Measurements from ENCODE around the gene SETDB2. TPM values are rescaled to one million over a fixed set of nuclear protein-coding genes. Genes with fewer than 3 reads are reported as not detected.

The SETDB2 gene
- total RNA-seq, 2 experiments from 2014 or later = 15.8 to 16.2 TPM

DNA sequence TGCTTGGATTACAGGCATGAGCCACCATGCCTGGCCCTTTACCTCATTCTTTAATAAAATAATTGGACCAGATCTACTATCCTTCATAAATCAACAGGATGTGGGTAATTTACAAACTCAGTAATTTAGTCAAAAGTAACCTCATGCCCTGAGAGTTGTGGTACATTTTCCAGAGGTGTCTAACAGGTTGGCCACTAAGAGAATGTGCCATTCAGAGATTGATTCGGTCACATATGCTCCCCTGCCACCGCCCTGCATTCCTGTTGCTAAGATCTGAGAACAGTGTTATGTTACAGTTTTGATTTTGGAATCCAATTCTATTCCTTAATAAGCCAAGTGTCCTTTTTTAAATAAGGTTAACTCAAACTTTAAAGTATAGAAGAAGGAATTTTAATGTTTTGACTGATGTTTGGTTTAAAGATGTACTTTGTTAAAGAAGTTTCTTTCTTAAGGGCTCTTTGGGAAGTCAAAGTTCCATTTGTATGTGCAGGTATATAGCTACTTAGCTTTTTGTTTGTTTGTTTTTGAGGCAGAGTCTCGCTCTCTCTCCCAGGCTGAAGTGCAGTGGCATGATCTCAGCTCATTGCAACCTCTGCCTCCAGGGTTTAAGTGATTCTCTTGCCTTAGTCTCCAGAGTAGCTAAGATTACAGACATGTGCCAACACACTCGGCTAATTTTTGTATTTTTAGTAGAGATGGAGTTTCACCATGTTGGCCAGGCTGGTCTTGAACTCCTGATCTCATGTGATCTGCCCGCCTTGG is 80.8 kb downstream of the SETDB2 start:
- Mint-ChIP-seq H3K4me1 (ENCODE audit: low read depth) (peaks cover 4% of the 10 kb centered on the region), H3K27ac (no peak overlapping the region), H3K36me3 (ENCODE audit: low read depth) (peaks cover 28% of the 10 kb centered on the region), H3K4me3 (no peak overlapping the region), H3K27me3 (ENCODE audit: low read depth) (no peaks in the 10 kb centered on the region), H3K9me3 (no peaks in the 10 kb centered on the region)
- CTCF ChIA-PET = interaction anchor here (0.6 kb wide), 2 partner anchors 11 to 309 kb away, joined by 5 to 6 read pairs; no protein-coding TSS in a partner anchor
- DNase-seq = no peak
- intact Hi-C loops (cut with micrococcal nuclease) = no loop called here

DNA sequence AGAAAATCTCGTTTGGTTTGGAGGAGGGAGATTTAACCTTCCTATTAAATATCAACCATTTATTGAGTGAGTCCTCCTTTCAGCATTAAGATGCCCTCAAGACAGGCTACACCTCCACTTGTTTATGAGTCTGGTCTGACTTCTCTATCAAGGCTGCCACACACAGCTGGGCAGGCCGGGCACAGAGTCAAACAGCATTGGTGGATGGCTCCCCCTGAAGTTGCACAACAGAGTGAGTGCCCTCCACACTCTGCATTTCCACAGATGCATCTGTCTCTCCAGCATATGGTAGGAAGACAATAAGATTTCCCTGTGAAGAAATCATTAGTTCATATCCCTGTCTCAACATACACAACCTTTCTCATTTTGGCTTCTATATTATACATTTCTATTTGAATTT is 83.0 kb downstream of the SETDB2 start:
- DNase-seq = no peak
- Mint-ChIP-seq H3K27me3 (ENCODE audit: low read depth) (no peaks in the 10 kb centered on the region), H3K4me1 (ENCODE audit: low read depth) (peaks cover 6% of the 10 kb centered on the region), H3K36me3 (ENCODE audit: low read depth) (peaks cover 26% of the 10 kb centered on the region), H3K4me3 (no peak overlapping the region), H3K27ac (no peak overlapping the region), H3K9me3 (no peaks in the 10 kb centered on the region)
- CTCF ChIA-PET = no interaction called here
- intact Hi-C loops (cut with micrococcal nuclease) = no loop called here

DNA sequence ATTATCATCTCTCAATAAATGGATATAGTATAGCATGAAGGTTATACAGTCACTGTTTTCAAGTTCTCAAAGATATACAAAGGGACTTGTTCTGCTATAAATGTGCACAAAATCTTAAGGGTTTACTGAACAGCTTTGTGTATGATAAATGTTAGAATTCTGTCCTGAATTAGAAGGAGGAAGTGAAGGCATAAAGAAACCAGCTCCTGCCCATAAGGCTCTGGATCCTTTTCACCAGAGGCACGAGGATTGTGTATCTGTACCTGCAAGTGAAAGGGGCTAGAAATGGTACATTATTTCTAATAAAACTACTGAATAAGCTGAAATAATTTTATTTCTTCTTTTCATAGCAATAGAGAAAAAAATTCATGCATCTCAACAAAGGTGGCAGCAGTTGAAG is 84.1 kb downstream of the SETDB2 start:
- Mint-ChIP-seq H3K27ac (no peak overlapping the region), H3K9me3 (no peaks in the 10 kb centered on the region), H3K4me1 (ENCODE audit: low read depth) (peaks cover 9% of the 10 kb centered on the region), H3K4me3 (no peak overlapping the region), H3K36me3 (ENCODE audit: low read depth) (peaks cover 26% of the 10 kb centered on the region), H3K27me3 (ENCODE audit: low read depth) (no peaks in the 10 kb centered on the region)
- intact Hi-C loops (cut with micrococcal nuclease) = no loop called here
- CTCF ChIA-PET = interaction anchor here (1.0 to 1.2 kb wide), 2 partner anchors 12 to 24 kb away, joined by 3 read pairs; no protein-coding TSS in a partner anchor
- DNase-seq = no peak

DNA sequence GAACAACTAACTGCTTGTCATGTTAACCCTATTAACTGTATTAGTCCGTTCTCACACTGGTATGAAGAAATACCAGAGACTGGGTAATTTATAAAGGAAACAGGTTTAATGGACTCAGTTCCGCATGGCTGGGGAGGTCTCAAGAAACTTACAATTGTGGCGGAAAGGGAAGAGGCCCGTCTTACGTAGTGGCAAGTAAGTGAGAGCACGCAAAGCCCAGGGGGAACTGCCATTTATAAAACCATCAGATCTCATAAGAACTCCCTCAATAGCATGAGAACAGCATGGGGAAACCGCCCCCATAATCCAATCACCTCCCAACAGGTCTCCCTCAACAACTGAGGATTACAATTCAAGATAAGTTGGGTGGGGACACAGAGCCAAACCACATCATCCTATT is 86.4 kb downstream of the SETDB2 start:
- no peak overlapping the region for H3K4me3 Mint-ChIP-seq
- peaks cover 24% of the 10 kb centered on the region for H3K36me3 Mint-ChIP-seq (ENCODE audit: low read depth)
- H3K27me3 Mint-ChIP-seq (ENCODE audit: low read depth) = no peaks in the 10 kb centered on the region
- CTCF ChIA-PET = no interaction called here
- no peak for DNase-seq
- intact Hi-C loops (cut with micrococcal nuclease) = no loop called here
- H3K9me3 Mint-ChIP-seq = no peaks in the 10 kb centered on the region
- H3K4me1 Mint-ChIP-seq (ENCODE audit: low read depth) = peaks cover 8% of the 10 kb centered on the region
- no peak overlapping the region for H3K27ac Mint-ChIP-seq

DNA sequence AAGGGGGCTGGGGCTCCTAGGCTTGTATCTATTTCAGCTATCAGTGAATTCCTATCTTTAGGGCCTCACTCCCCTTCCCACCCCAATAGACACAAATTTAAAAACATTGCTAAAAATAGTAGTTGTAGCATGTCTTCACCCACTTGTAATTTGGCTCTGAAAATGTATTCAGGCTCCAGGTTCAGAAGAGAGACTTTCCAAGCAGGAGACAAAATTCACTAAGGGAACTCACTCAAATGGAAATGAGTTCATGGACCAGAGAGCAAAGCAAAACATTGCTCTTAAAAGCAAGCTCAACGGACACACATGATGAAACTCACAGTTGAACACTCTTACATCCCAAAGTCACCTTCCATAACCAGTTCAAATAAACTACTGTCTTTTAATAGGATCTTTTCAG is 88.5 kb downstream of the SETDB2 start:
- Mint-ChIP-seq H3K4me3 (no peak overlapping the region), H3K4me1 (ENCODE audit: low read depth) (peaks cover 8% of the 10 kb centered on the region), H3K27me3 (ENCODE audit: low read depth) (no peaks in the 10 kb centered on the region), H3K27ac (no peak overlapping the region), H3K36me3 (ENCODE audit: low read depth) (peaks cover 23% of the 10 kb centered on the region), H3K9me3 (no peaks in the 10 kb centered on the region)
- intact Hi-C loops (cut with micrococcal nuclease) = no loop called here
- no peak for DNase-seq
- CTCF ChIA-PET = no interaction called here

DNA sequence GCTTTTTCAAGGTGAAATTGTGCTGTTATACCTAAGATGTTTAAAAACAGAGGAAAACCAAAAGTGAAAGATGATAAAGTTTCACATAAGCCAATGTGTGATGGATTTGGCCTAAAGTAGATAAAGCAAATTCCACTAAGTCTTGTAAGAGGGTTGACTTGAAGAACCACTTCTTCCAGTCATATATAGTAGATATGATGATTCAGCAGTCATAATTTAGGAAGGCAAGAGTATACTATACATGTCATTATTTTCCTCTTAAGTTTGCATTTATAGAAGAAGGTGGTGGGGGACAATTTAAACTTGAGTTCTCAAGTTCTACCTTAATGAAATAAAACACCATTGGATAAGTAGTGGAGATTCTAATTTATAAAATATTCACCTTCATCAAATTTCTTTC is 88.9 kb downstream of the SETDB2 start:
- H3K36me3 Mint-ChIP-seq (ENCODE audit: low read depth) = peaks cover 26% of the 10 kb centered on the region
- no peak overlapping the region for H3K4me3 Mint-ChIP-seq
- peaks cover 8% of the 10 kb centered on the region for H3K4me1 Mint-ChIP-seq (ENCODE audit: low read depth)
- no peaks in the 10 kb centered on the region for H3K9me3 Mint-ChIP-seq
- no peaks in the 10 kb centered on the region for H3K27me3 Mint-ChIP-seq (ENCODE audit: low read depth)
- intact Hi-C loops (cut with micrococcal nuclease) = no loop called here
- DNase-seq = no peak
- H3K27ac Mint-ChIP-seq = no peak overlapping the region
- CTCF ChIA-PET = no interaction called here

DNA sequence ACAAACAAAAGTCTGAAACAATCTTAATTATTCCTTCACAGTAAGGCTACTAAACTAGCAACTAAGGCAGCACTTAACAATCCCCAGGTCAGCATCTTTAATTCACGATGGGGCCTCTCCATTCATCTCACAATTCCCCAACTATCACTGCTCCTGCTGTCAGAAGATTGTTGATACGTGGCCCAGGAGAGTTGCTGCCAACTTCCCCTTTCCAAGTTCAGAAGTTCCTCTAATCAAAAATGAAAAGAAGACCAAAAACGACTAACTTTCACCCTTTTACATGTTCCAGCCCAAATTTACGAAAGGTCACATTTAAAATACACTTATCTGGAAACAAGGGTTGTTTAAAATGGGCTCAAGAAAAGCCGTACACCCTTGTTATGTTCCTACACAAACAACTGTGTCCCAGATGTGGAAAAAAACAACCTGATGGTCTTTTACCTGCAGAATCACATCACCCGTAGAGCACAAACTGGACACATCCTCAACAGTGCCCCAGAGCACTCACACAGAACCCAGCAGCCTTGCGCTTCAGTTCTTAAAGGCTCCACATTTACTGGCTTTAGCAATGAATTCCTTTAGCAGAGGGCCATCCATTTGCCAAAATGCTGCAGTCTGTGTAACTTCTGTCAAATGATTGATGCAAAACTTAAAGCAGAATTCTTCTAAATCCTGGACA is 89.7 kb downstream of the SETDB2 start:
- no peaks in the 10 kb centered on the region for H3K9me3 Mint-ChIP-seq
- peaks cover 26% of the 10 kb centered on the region for H3K36me3 Mint-ChIP-seq (ENCODE audit: low read depth)
- H3K27me3 Mint-ChIP-seq (ENCODE audit: low read depth) = no peaks in the 10 kb centered on the region
- H3K27ac Mint-ChIP-seq = no peak overlapping the region
- CTCF ChIA-PET = no interaction called here
- peaks cover 8% of the 10 kb centered on the region for H3K4me1 Mint-ChIP-seq (ENCODE audit: low read depth)
- no peak overlapping the region for H3K4me3 Mint-ChIP-seq
- intact Hi-C loops (cut with micrococcal nuclease) = no loop called here
- DNase-seq = no peak

DNA sequence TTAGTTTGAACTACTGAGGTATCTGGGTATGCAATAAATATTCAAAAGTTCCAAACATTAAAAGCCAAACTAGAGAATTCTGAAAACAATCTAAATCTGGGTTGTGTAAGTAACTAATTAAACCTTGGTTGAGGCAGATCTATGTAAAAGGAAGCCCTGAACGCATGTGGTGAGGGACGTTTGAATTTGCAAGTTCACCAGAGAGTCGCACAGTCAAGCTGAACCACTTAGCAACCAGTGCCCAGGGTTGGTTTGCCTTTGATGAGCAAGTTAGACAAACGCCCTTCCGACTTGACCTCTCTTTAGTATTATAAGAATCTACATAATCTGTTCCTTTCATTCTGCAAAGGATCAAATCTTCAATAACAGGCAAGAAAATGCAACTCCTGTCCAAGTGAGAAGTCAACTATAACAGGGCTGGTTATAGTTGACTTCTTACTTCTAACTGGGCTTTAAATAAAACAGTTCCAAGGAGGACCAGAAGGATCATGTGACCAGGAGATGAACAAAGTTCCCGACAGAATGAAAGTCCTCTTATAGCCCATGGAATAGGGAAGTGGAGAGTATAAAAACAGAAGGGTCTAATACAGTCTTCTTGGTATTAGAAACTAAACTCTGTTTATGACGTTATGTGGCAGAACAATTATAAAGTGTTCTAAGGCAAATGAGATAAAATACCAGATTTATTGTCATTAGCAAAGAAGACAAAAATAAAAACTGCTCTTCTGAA is 92.2 kb downstream of the SETDB2 start:
- CTCF ChIA-PET = no interaction called here
- H3K9me3 Mint-ChIP-seq = no peaks in the 10 kb centered on the region
- H3K27ac Mint-ChIP-seq = no peak overlapping the region
- H3K36me3 Mint-ChIP-seq (ENCODE audit: low read depth) = peaks cover 32% of the 10 kb centered on the region
- H3K27me3 Mint-ChIP-seq (ENCODE audit: low read depth) = no peaks in the 10 kb centered on the region
- no peak overlapping the region for H3K4me3 Mint-ChIP-seq
- intact Hi-C loops (cut with micrococcal nuclease) = no loop called here
- peaks cover 26% of the 10 kb centered on the region for H3K4me1 Mint-ChIP-seq (ENCODE audit: low read depth)
- DNase-seq = no peak

DNA sequence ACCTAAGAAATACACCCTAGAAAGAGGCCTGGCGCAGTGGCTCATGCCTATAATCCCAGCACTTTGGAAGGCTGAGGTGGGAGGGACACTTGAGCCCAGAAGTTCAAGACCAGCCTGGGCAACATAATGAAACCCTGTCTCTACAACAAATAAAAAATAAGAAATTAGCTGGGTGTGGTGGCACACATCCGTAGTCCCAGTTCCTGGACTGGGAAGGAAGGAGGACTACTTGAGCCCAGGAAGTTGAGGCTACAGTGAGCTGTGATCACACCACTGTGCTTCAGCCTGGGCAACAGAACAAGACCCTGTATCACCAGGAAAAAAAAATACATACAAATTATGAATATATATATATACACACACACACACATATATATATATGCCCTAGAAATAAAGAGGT is 94.3 kb downstream of the SETDB2 start:
- no peak overlapping the region for H3K4me3 Mint-ChIP-seq
- CTCF ChIA-PET = interaction anchor here (0.7 kb wide), 1 partner anchor 365 kb away, joined by 4 read pairs; no protein-coding TSS in a partner anchor
- H3K27ac Mint-ChIP-seq = no peak overlapping the region
- intact Hi-C loops (cut with micrococcal nuclease) = no loop called here
- H3K4me1 Mint-ChIP-seq (ENCODE audit: low read depth) = peaks cover 23% of the 10 kb centered on the region
- DNase-seq = no peak
- H3K27me3 Mint-ChIP-seq (ENCODE audit: low read depth) = no peaks in the 10 kb centered on the region
- H3K9me3 Mint-ChIP-seq = no peaks in the 10 kb centered on the region
- peaks cover 28% of the 10 kb centered on the region for H3K36me3 Mint-ChIP-seq (ENCODE audit: low read depth)

DNA sequence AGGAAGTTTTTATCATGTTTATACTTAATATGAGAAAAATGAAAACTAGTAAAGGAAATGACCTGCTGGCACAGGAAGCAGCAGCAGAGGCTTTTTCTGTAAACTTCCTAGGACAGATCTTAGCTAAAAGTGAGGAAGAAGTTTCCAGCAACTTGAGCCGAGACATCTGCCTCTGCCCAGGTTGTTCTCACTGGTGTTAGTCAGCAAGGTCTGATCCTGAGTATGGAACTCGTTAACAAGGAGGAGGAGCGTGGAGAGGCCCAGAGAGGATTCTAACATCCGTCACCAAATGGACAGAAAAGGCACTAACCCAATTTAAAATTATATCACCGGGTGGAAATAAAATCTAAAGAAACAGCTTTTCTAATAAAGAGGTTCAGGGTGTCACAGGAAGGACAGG is 95.2 kb downstream of the SETDB2 start:
- H3K9me3 Mint-ChIP-seq = no peaks in the 10 kb centered on the region
- H3K4me3 Mint-ChIP-seq = no peak overlapping the region
- intact Hi-C loops (cut with micrococcal nuclease) = no loop called here
- peaks cover 21% of the 10 kb centered on the region for H3K4me1 Mint-ChIP-seq (ENCODE audit: low read depth)
- H3K27me3 Mint-ChIP-seq (ENCODE audit: low read depth) = no peaks in the 10 kb centered on the region
- H3K36me3 Mint-ChIP-seq (ENCODE audit: low read depth) = peaks cover 26% of the 10 kb centered on the region
- no peak for DNase-seq
- CTCF ChIA-PET = interaction anchor here (0.5 to 1.2 kb wide), 6 partner anchors 11 to 246 kb away, joined by 3 to 4 read pairs (median 3); no protein-coding TSS in a partner anchor
- H3K27ac Mint-ChIP-seq = peak overlapping the region; percentile 71

DNA sequence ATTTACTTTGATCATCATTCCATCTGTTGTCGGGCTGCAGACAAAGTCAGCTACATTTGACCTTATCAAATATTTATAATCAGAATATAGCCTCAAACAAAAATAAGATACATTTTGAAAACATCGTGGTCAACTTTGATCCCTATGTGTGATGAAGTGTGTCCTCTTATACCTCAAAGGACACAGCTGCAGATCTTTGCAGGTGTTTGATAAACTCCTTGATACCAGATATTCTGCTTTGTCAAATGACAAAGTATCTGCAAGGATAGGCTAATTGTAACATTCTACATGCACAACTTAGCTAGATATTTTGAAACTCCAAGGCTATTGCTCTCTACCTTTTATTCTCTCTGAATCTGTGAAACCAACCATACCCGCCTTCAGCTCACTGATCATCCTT is 95.7 kb downstream of the SETDB2 start:
- H3K9me3 Mint-ChIP-seq = no peaks in the 10 kb centered on the region
- no peak for DNase-seq
- H3K36me3 Mint-ChIP-seq (ENCODE audit: low read depth) = peaks cover 29% of the 10 kb centered on the region
- H3K27ac Mint-ChIP-seq = peak overlapping the region; percentile 71
- H3K4me1 Mint-ChIP-seq (ENCODE audit: low read depth) = peaks cover 21% of the 10 kb centered on the region
- H3K4me3 Mint-ChIP-seq = no peak overlapping the region
- intact Hi-C loops (cut with micrococcal nuclease) = loop anchor here (5.0 kb wide), 1 partner anchor 237 kb away; no protein-coding TSS in a partner anchor
- CTCF ChIA-PET = interaction anchor here (0.5 to 1.2 kb wide), 5 partner anchors 12 to 206 kb away, joined by 3 to 4 read pairs (median 3); no protein-coding TSS in a partner anchor
- H3K27me3 Mint-ChIP-seq (ENCODE audit: low read depth) = no peaks in the 10 kb centered on the region

DNA sequence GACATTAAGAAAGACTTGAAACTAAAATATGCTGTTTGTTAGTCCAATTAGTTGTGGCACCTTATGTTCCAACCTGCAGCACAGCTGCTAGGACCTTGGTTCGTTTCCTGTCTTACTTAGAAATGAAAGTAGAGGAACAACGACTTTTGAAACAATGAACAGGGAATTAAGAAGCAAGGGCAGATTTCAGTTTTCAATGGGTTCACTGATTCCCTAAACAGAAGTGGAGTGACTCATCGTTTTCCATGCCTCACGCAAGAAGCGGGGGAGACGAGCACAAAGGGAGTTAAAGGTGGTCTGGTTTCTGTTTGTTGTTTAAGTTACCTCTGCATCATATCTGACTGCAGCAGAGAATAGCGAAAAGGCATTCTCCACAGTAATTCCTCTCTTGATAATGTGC is 96.5 kb downstream of the SETDB2 start:
- intact Hi-C loops (cut with micrococcal nuclease) = loop anchor here (5.0 kb wide), 1 partner anchor 238 kb away; no protein-coding TSS in a partner anchor
- H3K4me1 Mint-ChIP-seq (ENCODE audit: low read depth) = peaks cover 21% of the 10 kb centered on the region
- H3K27me3 Mint-ChIP-seq (ENCODE audit: low read depth) = no peaks in the 10 kb centered on the region
- peak overlapping the region; percentile 38 for H3K27ac Mint-ChIP-seq
- H3K9me3 Mint-ChIP-seq = no peaks in the 10 kb centered on the region
- CTCF ChIA-PET = no interaction called here
- DNase-seq = no peak
- H3K36me3 Mint-ChIP-seq (ENCODE audit: low read depth) = peaks cover 29% of the 10 kb centered on the region
- peak overlapping the region; percentile 16 for H3K4me3 Mint-ChIP-seq

Data from activated naive CD4-positive, alpha-beta T cell treated with anti-CD3 and anti-CD28 coated beads for 36 hours (primary cell).